ENCODE results near the gene PODXL2.
A peak's percentile ranks its signal among the peaks of the same experiment; 100 is the strongest.

The PODXL2 gene, protein sequence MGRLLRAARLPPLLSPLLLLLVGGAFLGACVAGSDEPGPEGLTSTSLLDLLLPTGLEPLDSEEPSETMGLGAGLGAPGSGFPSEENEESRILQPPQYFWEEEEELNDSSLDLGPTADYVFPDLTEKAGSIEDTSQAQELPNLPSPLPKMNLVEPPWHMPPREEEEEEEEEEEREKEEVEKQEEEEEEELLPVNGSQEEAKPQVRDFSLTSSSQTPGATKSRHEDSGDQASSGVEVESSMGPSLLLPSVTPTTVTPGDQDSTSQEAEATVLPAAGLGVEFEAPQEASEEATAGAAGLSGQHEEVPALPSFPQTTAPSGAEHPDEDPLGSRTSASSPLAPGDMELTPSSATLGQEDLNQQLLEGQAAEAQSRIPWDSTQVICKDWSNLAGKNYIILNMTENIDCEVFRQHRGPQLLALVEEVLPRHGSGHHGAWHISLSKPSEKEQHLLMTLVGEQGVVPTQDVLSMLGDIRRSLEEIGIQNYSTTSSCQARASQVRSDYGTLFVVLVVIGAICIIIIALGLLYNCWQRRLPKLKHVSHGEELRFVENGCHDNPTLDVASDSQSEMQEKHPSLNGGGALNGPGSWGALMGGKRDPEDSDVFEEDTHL

DNA sequence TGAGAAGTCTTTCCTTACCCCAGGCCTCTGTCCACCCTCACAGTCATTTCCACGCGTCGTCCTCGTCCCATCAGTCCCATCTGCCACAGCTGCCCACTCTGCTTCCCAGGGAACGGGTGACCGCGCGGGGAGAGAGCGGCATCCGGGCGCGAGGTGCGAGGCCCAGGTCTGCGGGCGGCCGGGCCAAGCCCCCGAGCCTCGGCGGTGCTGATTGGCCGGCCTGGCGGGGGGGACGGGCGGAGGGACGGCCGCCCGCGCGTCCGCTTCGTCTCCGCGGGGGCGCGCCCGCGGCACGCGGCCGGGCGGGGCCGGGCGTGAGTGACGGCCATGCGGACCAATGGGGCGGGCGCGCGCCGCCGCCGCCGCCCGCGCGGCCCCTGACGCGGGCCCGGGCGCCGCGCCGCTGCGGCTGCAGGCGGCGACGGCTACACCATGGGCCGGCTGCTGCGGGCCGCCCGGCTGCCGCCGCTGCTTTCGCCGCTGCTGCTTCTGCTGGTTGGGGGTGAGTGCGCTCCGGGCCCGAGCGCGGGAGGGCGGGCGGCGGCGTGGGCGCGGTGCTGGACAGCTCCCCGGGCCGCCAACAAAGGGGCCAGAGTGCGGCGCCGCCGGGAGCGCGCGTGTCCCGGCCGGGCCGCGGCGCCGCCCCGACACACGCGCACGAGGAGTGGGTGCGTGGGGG, at the start of gene PODXL2:
Gene PODXL2, plus strand, starts transcription at position 398 of the 679 bp plus-strand sequence. Its CDS starts 35 bp downstream, at position 433.
- DNase-seq = peak; percentile 33

DNA sequence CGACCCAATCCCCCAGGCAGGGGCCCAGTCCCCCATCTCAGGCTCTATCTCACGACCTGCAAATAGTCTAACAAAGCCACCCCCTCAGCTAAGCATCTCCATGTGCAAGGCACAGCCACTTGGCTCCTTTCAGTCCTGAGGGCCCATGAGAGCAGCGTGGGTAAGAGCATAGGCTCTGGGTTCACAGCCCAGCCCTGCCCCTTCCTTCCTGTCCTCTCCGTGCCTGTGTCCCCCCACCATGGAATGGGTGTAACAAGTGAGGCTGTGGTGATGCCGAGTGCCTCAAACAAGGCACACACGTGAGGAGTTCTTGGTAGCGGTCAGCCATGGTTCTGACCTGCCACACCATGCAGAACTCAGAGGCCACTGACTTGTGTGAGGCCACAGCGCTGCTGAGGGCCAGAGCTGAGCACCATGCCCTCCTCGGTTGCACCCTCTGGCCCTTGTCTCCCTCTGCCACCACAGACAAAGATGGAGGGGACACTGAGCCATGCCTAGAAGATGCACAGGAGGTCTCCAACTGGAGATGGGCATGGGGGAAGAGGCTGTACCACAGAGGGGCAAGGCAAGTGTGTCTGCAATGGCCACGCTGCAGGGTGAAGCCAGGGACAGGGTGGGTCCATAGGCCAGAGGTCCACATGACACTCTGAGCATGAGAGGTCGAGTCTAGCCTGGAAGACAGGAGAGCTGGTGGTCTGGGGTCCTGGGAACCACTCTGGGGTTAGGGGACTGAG, 48.5 kb upstream of the PODXL2 start:
- no peak for DNase-seq

DNA sequence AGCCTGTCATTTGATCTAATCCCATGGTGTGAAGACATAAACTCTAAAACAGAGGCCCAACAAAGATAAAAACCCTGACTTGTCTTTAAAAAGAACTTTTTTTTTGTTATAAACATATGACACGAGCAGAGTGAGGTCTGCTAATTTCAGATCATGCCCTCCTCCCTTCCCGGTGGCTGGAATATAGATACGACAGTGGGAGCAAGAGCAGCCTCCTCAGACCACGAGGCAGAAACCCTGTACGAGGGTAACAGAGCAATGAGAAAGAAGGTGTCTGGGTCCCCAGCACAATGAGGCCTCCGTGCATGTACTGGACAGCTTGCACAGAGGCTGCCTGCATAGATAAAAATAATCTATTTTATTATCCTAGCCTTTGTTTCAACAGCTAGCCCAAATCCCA, 44.3 kb upstream of the PODXL2 start:
- no peak for DNase-seq

DNA sequence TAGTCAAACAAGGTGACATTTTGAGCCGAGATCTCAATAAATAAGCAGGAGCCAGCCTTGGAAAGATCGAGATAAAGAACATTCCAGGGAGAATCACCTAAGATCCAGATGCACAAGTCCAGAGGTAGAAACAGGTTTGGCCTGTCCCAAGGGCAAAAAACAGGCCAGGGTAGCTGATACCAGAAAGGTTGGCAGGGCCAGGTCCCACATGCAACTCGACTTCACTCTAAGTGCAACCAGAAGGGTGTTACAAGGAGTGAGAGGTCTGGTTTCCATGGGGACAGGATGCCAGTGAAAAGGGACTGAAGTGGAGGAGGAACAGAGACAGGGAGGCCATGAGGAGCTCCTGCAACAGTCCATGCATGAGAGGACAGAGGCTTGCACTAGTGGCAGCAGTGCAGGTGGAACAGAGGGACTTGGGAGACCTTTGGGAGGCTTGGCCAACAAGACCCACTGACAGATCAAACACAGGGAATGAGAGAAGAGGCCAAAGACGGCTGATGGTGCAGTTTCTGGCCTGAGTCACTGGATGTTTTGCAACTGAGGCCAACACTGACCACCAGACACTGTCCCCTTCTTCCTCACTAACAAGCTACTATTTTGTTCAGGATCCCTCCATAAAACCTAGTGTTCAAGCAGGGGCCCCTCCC, 43.7 kb upstream of the PODXL2 start:
- no peak for DNase-seq

DNA sequence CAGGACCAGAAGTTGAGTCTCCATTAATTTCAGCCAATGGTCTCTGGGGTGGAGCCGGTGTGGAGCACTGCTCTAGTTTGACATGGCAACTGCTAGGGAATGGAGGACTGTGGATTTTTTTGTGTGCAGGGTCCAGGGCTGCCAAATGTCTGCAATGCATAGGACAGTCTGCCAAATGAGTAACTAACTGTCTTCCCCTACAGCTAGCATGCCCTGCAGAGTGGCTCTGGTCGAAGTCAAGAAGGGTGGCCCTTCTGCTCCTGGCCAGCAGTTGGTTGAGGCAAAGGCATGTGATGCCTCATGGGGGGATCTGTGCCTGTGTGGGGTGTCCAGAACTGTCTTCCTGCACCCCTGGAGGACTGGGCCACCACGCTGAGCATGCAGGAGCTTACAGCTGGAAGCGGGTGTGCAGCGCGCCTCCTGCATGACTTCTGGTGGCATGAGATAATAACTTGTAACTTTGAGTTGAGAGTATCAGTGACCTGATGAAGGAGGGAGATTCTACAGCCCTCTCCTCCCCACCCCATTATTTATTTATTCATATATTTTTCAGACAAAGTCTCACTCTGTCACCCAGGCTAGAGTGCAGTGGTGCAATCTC, 43.1 kb upstream of the PODXL2 start:
- DNase-seq = no peak

DNA sequence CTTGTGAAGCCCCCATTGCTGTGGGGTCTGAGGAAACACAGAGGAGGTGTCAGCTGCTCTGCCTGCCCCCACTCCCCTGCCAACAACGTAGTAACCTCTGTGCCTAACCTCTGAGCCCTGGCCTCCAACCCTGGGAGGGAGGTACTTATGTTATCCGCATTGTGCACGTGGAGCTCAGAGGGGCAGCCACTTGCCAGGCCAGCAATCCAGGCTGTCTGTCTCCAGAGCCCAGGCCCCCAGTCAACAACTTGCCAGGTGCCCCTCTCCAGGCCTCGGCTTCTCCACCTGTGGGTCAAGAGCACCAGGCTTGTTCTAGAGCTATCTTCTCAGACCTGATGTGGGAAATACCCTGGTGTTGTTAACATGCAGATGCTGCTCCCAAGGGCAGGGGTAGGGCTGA, 41.1 kb upstream of the PODXL2 start:
- DNase-seq = no peak

DNA sequence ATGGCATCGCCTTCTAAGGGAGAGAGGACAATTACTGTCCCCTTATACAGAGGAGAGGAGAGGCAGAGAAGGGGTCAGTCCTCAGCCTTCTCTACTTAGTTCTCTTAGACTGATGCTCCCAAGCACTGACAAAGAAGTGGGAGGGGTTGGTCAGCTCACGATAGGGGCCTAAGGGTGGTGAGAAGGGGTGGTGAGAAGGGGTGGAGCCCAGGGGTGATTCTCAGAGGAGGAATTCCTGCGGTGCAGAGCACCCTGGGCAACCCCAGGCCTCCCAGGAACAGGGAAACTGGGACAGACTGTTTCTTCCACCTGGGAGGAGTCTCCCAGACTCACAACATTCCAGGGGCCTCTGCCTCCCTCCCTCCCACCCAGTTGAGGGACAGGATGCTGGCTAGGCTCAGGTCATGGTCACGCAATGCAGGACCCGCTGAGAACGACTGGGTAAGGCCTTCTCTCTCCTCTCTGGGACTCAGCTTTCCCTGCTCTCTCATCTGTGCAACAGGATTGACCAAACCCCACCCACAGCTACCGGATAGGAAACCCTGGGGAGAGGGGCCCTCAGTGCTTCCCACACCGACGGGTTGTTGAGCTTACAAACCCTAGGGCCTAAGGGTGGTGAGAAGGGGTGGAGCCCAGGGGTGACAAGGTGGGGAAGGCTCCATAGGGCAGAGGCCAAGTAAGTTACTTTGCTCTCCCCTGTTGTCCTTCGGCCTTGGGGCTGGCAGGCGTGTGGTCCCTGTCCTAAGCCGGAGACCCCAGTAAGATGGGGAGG, 40.0 kb upstream of the PODXL2 start:
- peak; percentile 4 for DNase-seq

DNA sequence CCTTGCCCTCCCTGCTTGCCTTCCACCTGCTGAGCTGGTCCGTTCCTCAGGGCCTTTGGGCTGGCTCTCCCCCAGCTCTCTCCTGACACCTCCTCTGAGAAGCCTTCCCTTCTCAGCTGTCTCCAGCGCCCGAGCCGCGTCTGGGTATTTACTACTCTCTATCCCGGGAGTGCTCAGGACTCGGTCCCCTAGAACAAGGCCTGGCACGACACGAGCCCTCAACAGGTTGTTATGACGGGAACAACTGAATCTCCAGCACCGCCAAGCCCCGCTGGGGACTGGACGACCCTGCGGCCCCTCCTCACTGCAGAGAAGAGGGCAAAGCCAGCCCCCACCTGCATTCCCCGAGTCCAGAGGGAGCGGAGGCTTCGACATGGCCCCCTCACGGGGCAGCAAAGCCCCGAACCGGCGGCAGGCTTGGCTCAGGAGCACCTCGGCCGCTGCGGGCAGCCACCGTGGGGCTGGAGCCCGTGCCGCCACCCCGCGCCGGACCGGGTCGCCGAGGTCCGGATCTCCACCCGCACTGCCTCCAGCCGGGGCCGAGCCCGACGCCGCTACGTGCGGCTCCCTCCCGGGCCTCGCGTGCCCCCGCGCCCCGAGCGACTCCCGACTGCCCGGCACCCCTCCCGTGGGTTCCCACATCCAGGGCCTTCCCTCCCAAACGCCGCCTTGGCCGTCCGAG, 39.2 kb upstream of the PODXL2 start:
- no peak for DNase-seq

DNA sequence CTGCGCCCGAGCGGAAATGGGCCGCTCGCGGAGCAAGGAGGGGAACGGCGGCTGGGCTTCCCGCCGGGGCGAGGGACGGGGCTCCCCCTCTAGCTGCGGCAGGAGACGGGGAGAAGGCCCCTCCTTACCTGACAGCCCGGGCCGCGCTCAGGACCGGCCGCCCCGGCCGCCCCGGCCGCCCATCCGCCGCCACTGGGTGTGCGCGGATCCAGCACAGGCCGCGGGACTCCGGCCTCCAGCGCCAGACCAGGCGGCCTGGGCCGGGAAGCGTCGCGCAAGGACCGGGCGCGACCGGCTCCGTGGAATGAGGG, 38.7 kb upstream of the PODXL2 start:
- no peak for DNase-seq

DNA sequence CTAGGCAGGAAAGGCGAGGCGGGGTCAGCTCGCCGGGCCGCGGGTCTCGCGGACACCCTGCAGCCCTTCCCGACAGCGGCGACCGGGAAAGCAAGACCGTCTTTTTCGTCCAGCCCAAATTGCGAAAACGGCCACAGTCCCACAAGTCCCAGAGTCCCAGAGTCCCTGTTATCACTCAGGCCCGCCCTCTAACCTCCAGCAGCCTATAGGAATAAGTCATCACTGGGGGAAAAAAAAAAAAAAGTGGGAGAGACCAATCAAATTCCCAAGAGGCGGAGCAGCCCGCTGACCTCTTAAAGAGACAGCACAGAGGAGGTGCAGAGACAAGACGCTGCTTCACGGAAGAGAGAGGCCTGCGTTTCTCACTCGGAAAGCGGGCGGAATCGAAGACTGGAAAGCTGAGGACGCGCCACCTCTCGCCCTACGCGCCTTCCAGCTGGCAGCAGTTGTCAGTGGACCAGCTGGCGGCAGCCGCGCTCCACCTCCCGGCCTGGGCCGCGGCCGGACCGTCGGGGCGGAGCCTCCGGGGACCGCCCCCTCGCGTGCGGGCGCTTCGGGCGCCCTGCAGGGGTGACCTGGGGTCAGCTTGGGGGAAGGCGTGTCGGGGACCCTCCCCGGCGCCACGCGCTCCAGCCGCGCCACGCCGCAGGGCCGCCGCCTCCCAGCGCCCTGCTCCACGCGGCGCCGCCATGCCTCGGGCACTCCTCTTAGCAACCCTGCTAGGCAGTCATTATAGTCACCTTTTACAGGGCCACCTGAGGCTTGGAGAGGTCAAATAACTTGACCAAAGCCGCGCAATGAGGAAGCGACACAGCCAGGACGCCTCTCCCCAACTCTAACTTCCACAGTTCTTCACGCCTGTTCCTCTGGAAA, 38.2 kb upstream of the PODXL2 start, which contains the start of gene TPRA1:
Gene TPRA1, minus strand, starts transcription at position 141 of the 873 bp plus-strand sequence. CDS start 10,587 bp downstream, outside the sequence.
- DNase-seq = peak; percentile 91

DNA sequence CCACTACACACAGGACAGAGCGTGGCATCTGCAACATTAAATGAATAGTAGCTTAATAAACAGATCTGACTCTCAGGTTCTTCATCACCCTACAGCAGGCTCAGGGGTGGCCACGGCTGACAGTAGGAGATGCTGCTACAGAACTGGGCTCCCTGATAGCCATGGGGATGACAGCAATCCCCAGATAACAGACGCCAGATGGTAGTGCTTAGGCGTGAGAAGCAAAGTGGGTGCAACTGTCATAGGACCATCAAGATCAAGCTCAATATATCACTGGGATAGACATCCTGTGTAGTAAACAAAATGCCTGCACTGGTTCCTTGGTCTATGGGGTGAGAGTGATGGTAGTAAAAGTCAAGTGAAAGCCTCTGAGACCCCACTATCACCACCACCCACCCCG, 35.8 kb upstream of the PODXL2 start:
- DNase-seq = no peak

DNA sequence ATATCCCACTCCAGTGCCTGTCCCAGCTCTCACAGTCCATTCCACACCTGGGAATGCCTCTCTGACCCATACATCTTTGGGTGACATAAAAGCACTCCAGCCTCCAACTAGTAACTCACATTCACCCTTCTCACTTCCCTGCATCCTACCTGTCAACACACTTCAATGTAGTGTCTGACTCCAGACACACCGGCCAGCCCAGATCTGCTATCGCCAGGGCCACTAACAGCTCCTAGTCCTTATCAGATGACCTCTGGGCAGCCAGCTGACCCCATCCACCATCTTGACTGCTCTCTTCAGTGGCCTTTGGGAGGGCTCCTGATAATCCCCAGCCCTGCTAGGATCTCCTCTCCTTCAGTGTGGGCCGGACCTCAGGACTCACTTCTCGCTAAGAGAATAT, 33.7 kb upstream of the PODXL2 start:
- DNase-seq = no peak

DNA sequence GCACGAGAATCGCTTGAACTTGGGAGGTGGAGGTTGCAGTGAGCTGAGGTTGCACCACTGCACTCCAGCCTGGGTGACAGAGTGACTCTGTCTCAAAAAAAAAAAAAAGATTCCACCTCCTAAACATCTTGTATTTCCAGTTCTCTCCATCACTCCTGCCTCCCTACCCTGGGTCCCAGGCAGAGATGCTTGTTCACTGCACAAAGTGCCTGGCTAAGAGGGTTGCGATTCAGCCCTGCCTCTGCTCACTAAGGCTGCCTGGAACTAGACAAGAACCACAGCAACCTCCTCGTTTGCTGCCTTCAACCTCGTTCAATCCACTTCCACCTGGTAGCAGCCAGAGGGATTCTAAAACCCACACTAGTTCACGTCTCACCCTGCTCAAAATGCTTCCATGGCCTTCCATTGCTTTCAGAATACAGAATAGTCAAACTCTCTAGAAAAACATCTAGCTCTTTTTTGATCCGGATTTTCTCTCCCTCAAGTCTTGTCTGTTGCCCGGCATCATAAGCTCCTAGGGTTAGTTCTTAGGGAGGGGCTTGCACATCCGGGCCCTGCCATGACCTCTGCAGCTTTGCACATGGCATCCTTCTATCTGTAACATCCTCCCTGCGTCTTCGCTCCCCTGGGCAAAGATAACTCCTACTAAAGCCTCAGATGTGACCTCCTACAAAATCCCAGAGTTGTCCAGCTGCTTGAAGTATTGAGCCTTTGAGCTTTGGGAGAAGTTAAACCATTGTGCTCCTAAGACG, 31.8 kb upstream of the PODXL2 start:
- DNase-seq = no peak

DNA sequence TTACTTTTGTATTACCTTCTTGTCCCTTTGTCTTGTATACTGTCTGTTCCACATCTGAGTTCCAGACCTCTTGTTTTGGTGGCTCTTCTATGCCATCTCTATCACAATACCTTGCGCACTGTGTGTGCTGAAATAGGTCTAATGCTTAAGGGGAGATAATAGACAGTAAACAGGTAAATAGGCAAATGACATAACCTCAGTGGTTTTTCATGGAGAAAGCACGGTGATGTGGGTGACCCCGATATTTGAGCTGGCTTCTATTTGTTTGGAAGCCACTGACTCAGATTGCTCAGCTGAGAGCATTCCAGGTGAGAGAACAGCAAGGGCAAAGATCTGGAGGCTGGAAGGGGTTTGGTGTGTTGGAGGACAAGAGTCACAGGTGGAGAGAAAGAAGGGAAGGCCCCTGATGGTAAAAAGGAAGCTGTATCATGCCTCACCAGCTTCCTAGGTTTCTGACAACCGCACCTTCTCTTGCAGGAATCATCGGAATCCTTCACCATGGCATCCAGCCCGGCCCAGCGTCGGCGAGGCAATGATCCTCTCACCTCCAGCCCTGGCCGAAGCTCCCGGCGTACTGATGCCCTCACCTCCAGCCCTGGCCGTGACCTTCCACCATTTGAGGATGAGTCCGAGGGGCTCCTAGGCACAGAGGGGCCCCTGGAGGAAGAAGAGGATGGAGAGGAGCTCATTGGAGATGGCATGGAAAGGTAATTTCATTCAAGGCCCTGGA, 30.0 kb upstream of the PODXL2 start:
- no peak for DNase-seq

DNA sequence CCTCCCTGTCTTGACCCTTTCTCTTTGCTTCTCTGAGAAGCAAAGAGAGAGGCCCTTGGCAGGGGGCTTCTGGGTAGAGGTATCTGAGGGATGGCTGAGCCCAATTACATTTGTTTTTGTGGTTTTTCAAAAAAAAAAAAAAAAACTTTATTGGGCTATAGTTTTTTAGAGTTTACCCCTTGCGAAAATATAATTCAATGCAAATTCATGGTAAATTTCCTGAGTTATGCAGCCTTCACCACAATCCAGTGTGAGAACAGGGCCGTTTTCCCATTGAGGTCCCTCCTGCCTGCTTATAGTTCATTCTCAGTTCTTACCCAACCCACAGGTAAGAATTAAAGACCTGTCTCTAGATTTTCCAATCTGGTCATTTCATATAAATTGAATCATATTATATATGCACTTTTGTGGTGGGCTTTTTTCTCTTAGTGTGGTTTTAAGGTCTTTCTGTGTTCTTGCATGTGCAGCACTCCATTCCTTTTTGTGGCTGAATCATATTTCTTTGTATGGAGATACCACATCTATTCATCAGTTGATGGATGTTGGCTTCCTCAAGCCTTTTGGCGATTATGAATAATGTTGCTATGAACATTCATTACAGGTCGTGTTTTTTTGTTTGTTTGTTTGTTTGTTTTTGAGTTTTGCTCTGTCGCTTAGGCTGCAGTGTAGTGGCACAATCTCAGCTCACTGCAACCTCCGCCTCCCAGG, 28.1 kb upstream of the PODXL2 start:
- DNase-seq = no peak

DNA sequence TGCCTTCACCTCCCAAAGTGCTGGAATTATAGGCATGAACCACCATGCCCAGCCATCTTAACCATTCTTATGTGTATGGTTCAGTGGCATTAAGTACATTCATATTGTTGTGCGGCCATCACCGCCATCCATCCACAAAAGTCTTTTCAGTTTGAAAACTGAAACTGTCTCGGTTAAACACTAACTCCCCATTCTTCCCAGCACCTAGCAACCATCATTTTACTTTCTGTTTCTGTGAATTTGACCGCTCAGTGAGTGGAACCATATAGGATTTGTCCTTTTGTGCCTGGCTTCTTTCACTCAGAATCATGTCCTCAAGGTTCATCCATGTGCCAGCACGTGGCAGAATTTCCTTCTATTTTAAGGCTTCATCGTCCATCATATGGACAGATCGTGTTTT, 24.9 kb upstream of the PODXL2 start:
- no peak for DNase-seq

DNA sequence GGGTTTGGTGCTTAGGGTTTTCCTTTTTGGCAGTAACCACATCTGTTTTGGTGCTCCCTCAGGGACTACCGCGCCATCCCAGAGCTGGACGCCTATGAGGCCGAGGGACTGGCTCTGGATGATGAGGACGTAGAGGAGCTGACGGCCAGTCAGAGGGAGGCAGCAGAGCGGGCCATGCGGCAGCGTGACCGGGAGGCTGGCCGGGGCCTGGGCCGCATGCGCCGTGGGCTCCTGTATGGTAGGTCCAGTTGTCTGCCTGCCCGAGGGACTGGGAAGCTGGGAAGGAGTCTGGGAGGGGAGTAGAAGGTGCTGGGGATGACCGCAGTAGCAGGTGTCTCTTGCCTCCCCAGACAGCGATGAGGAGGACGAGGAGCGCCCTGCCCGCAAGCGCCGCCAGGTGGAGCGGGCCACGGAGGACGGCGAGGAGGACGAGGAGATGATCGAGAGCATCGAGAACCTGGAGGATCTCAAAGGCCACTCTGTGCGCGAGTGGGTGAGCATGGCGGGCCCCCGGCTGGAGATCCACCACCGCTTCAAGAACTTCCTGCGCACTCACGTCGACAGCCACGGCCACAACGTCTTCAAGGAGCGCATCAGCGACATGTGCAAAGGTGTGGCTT, 24.3 kb upstream of the PODXL2 start:
- DNase-seq = no peak
